ENCODE results near the gene TSPAN5. TPM values are rescaled to one million over a fixed set of nuclear protein-coding genes. Genes with fewer than 3 reads are reported as not detected.

The TSPAN5 gene
- total and polyA plus RNA-seq, 2 experiments from 2014 or later = 22.4 to 35.9 TPM

- Histone ChIP-seq H3K36me3 (replicated peaks; ENCODE audit: insufficient read depth, low read depth) (no peaks in the 10 kb centered on the region), H3K9me3 (ENCODE audit: low read depth) (no peaks in the 10 kb centered on the region), H3K4me1 (ENCODE audit: insufficient read depth) (peaks cover 17% of the 10 kb centered on the region), H3K79me2 (no peaks in the 10 kb centered on the region), H2AFZ (no peak overlapping the region), H3K4me3 (no peak overlapping the region), H3K4me2 (peak overlapping the region; percentile 6), H3K9me2 (replicated peaks; ENCODE audit: insufficient read depth) (no peaks in the 10 kb centered on the region), H3K27me3 (no peaks in the 10 kb centered on the region), H4K20me1 (ENCODE audit: insufficient read depth, poor library complexity, severe bottlenecking) (no peaks in the 10 kb centered on the region), H3K27ac (peak overlapping the region; percentile 43)
- WGBS (ENCODE audit: low lambda C conversion rate, missing lambda C conversion rate) = 44% methylated on average over 7 of the region's 7 CpGs
- no peak for TF ChIP-seq CTCF (IDR thresholded peaks at IDR 0.05; ENCODE audit: poor library complexity)
- TF ChIP-seq EZH2phosphoT487 (IDR thresholded peaks at IDR 0.05; ENCODE audit: low read depth, severe bottlenecking, unreplicated experiment) = no peak
- no peak for TF ChIP-seq EZH2 (IDR thresholded peaks at IDR 0.05; ENCODE audit: borderline replicate concordance)
- DNase-seq (ENCODE audit: low spot score) = no peak
These were observed 4.3 kb upstream of the TSPAN5 start for GRCh38 chr4:98662626-98663225.

GRCh38 chr4:98662055-98662453 lies 3.6 kb upstream of the TSPAN5 start:
- DNase-seq (ENCODE audit: low spot score) = no peak
- 61% methylated on average over 4 of the region's 4 CpGs for WGBS (ENCODE audit: low lambda C conversion rate, missing lambda C conversion rate)
- H3K9me3 ChIP-seq (ENCODE audit: low read depth) = no peaks in the 10 kb centered on the region
- H3K4me2 ChIP-seq = no peak overlapping the region
- H4K20me1 ChIP-seq (ENCODE audit: insufficient read depth, poor library complexity, severe bottlenecking) = no peaks in the 10 kb centered on the region
- peaks cover 17% of the 10 kb centered on the region for H3K4me1 ChIP-seq (ENCODE audit: insufficient read depth)
- peak overlapping the region; percentile 43 for H3K27ac ChIP-seq
- H3K36me3 ChIP-seq (replicated peaks; ENCODE audit: insufficient read depth, low read depth) = no peaks in the 10 kb centered on the region
- H3K79me2 ChIP-seq = peaks cover 5% of the 10 kb centered on the region
- no peak overlapping the region for H2AFZ ChIP-seq
- H3K27me3 ChIP-seq = no peaks in the 10 kb centered on the region
- no peaks in the 10 kb centered on the region for H3K9me2 ChIP-seq (replicated peaks; ENCODE audit: insufficient read depth)
- TF ChIP-seq CTCF (IDR thresholded peaks at IDR 0.05; ENCODE audit: poor library complexity) (no peak), EZH2phosphoT487 (IDR thresholded peaks at IDR 0.05; ENCODE audit: low read depth, severe bottlenecking, unreplicated experiment) (no peak), EZH2 (IDR thresholded peaks at IDR 0.05; ENCODE audit: borderline replicate concordance) (no peak)
- no peak overlapping the region for H3K4me3 ChIP-seq

GRCh38 chr4:98661371-98662054 lies 3.1 kb upstream of the TSPAN5 start:
- Histone ChIP-seq H4K20me1 (ENCODE audit: insufficient read depth, poor library complexity, severe bottlenecking) (no peaks in the 10 kb centered on the region), H3K79me2 (peaks cover 10% of the 10 kb centered on the region), H2AFZ (no peak overlapping the region), H3K27ac (peak overlapping the region; percentile 43), H3K36me3 (replicated peaks; ENCODE audit: insufficient read depth, low read depth) (no peaks in the 10 kb centered on the region), H3K9me3 (ENCODE audit: low read depth) (no peaks in the 10 kb centered on the region), H3K27me3 (no peaks in the 10 kb centered on the region), H3K4me2 (peak overlapping the region; percentile 53), H3K4me3 (no peak overlapping the region), H3K4me1 (ENCODE audit: insufficient read depth) (peaks cover 17% of the 10 kb centered on the region), H3K9me2 (replicated peaks; ENCODE audit: insufficient read depth) (no peaks in the 10 kb centered on the region)
- TF ChIP-seq EZH2phosphoT487 (IDR thresholded peaks at IDR 0.05; ENCODE audit: low read depth, severe bottlenecking, unreplicated experiment) = no peak
- TF ChIP-seq EZH2 (IDR thresholded peaks at IDR 0.05; ENCODE audit: borderline replicate concordance) = no peak
- TF ChIP-seq CTCF (IDR thresholded peaks at IDR 0.05; ENCODE audit: poor library complexity) = no peak
- 34% methylated on average over 3 of the region's 3 CpGs for WGBS (ENCODE audit: low lambda C conversion rate, missing lambda C conversion rate)
- DNase-seq (ENCODE audit: low spot score) = peak; percentile 55

All from hepatocyte (in vitro differentiated cells).